ENCODE measurements around the gene SATB2.

SATB2 gene

DNA sequence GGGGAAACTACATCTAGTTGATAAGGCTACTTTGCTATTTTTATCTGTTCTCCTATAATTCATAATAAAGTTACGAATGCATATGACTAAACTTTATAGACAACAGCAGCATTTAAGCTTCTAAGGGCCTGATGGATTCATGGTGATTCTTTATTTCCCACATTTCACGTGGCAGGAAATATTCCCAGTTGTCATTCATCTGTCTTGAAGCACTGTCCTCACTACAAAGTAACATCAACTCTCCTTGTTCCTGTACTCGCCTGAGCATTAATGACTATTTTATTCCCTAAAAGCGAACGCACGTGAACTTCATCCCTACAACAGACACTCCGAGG is 2.6 kb downstream of the SATB2 start:
- no peak for DNase-seq (ENCODE audit: low read depth)
- TF ChIP-seq, protein P1, sequence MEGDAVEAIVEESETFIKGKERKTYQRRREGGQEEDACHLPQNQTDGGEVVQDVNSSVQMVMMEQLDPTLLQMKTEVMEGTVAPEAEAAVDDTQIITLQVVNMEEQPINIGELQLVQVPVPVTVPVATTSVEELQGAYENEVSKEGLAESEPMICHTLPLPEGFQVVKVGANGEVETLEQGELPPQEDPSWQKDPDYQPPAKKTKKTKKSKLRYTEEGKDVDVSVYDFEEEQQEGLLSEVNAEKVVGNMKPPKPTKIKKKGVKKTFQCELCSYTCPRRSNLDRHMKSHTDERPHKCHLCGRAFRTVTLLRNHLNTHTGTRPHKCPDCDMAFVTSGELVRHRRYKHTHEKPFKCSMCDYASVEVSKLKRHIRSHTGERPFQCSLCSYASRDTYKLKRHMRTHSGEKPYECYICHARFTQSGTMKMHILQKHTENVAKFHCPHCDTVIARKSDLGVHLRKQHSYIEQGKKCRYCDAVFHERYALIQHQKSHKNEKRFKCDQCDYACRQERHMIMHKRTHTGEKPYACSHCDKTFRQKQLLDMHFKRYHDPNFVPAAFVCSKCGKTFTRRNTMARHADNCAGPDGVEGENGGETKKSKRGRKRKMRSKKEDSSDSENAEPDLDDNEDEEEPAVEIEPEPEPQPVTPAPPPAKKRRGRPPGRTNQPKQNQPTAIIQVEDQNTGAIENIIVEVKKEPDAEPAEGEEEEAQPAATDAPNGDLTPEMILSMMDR (IDR thresholded peaks at IDR 0.05; ENCODE audit: low read depth, low read length, missing control alignments) = no peak
- in situ Hi-C loops (cut with HindIII; ENCODE audit: low sequenced_read_pairs) = no loop called here
- H3K4me3 ChIP-seq (ENCODE audit: low read depth, low read length) = peak overlapping the region; percentile 91

DNA sequence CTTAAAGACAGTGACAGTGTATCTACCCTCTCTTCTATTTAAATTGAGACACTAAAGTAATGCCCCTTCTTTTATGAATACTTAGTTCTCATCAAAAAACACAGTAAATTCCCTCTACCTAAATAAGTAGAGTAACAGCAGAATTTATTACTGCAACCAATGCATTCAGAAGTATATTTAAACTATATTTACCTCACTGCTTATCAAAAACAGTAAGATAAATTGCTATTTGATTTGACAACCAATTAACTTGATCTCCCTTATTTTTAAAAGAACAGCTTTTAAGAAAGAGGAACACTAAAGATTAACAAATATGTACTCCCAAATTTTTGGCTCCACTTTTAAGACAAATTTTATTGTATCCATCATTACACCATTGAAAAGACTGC is 4.8 kb downstream of the SATB2 start:
- TF ChIP-seq, protein P1 (IDR thresholded peaks at IDR 0.05; ENCODE audit: low read depth, low read length, missing control alignments) = no peak

DNA sequence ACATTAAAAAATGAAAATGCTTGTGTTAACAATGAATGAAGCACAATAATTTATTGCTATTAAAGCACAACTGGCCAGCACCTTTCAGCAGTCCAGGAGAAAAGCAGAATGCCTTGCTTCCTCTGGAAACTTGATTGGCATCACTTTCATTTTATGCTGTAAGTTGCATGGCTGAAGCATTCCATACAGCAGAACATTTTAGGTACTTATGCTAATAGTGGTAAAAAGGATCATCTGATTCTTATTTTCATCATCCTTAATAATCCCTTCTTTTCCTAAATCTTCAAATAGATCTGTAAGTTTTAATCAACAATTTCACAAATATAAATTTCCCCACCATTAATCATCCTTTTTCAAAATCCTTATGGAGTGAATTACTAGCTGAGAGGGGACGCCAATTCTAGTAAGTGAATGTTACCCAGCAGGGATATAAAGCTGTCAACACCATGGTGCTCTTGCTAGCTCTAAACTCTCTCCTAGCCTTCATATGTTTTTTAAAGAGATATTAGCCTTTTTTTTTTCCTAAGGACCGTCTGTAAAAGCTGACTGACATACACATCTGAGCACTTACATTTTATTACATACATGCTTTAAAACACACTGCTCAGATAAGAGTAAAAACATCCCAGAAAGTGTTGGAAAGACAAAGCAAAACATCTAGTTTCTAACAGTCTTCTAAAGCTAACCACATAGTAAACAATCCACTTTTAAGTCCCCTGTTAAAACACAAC is 5.3 kb downstream of the SATB2 start:
- TF ChIP-seq, protein P1 (IDR thresholded peaks at IDR 0.05; ENCODE audit: low read depth, low read length, missing control alignments) = no peak

More for the DNA sequence above, 4.8 kb downstream of the SATB2 start:
- no peak overlapping the region for H3K4me3 ChIP-seq (ENCODE audit: low read depth, low read length)
- in situ Hi-C loops (cut with HindIII; ENCODE audit: low sequenced_read_pairs) = no loop called here
- DNase-seq (ENCODE audit: low read depth) = no peak

DNA sequence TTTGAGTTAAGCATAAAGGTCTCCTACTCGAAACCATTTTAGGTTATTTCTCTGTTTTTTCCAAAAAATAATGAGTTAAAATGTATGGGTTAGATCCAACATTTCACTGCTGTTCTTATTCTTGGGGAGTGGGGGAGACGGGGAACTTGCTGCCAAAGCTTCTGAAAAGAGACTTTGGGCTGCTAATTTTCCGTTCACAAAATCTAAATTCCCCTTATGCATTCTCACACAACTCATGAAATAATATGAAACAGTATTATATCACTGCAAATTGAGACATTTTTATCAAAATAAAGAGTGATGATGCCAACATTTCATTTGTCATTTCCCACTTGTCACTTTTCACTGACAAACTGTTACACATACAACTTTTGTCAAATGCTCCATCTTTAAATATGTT is 7.8 kb downstream of the SATB2 start:
- no peak for DNase-seq (ENCODE audit: low read depth)
- TF ChIP-seq, protein P1 (IDR thresholded peaks at IDR 0.05; ENCODE audit: low read depth, low read length, missing control alignments) = no peak
- H3K4me3 ChIP-seq (ENCODE audit: low read depth, low read length) = no peak overlapping the region
- in situ Hi-C loops (cut with HindIII; ENCODE audit: low sequenced_read_pairs) = no loop called here

More for the DNA sequence above, 5.3 kb downstream of the SATB2 start:
- H3K4me3 ChIP-seq (ENCODE audit: low read depth, low read length) = no peak overlapping the region
- in situ Hi-C loops (cut with HindIII; ENCODE audit: low sequenced_read_pairs) = no loop called here
- DNase-seq (ENCODE audit: low read depth) = no peak

DNA sequence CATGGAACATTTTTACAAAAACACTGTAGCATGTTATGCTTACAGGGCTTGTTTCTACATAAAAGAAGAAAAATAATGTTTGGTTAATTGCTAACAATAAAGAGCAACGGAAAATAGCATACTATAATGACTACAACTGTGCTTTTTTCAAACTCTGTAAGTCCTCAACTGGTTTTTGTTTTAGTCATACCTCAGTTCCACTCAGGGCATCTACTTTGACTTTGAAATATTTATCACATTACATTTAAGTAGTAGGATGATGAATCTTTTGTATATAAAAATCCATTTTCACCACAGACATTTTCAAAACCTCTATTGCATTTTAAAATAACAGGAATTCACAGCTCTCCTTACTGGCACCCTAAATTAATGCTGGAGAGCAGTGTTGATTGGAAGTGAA is 8.3 kb downstream of the SATB2 start:
- in situ Hi-C loops (cut with HindIII; ENCODE audit: low sequenced_read_pairs) = no loop called here
- no peak overlapping the region for H3K4me3 ChIP-seq (ENCODE audit: low read depth, low read length)
- TF ChIP-seq, protein P1 (IDR thresholded peaks at IDR 0.05; ENCODE audit: low read depth, low read length, missing control alignments) = no peak
- DNase-seq (ENCODE audit: low read depth) = no peak

DNA sequence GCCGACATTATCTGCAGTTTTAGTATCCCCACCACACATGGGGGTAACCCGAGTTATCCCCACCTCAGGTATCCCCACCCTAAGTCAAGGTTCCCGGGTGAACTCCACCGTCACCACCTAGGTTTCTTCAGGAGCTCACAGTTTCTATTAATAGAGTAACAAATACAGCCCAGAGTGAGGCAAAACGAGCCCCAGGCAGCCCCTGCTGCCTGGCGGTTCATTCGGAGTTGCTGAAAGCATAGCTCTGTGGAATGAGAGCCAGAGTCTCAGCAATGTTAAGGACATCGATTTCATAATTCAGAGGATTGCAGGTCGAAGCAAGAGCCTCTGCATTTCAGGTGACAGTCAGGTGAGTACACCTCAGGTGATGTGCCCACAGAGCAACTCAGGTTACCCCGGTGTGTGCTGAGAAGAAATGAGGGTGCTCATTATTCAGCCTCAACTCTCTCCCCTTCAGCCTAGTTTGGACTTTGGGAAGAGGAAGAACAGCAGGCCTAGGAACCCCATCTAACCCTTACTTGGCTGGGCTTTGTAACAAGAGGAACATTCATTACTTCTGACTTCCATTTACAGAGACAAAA is 10.7 kb downstream of the SATB2 start:
- DNase-seq (ENCODE audit: low read depth) = no peak
- TF ChIP-seq, protein P1 (IDR thresholded peaks at IDR 0.05; ENCODE audit: low read depth, low read length, missing control alignments) = no peak
- no peak overlapping the region for H3K4me3 ChIP-seq (ENCODE audit: low read depth, low read length)
- in situ Hi-C loops (cut with HindIII; ENCODE audit: low sequenced_read_pairs) = no loop called here
